Measurements from ENCODE around the gene SH3TC2.

SH3TC2 gene

GRCh38 chr5:149060325-149060724 is 2.5 kb downstream of the SH3TC2 start:
- no peak for TF ChIP-seq CTCF (IDR thresholded peaks at IDR 0.05)

DNA sequence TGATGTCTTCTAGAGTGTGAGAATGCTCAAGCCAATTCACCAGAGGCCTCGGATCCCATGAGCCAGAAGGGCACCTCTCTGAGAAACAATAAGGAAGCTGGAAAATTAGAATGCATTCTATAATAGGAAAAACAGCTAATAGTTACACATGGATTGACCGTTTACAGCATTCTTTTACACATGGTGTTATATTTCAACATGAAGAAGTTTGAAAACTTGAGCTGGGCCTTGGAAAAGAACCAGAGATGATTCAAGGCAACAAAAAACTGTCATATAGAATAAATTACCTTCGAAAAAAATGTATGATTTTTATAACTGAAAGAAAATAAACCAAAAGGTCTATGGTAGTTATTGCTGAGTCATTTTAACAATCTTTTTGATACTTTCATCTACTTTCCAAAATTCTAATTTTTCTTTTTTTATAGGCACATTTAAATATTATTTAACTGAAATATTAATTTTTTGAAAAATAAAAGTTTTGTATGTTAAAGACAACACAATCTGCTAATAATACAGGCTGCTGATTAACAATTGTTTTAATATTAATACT is 6.2 kb downstream of the SH3TC2 start:
- no peak for TF ChIP-seq CTCF (IDR thresholded peaks at IDR 0.05)

DNA sequence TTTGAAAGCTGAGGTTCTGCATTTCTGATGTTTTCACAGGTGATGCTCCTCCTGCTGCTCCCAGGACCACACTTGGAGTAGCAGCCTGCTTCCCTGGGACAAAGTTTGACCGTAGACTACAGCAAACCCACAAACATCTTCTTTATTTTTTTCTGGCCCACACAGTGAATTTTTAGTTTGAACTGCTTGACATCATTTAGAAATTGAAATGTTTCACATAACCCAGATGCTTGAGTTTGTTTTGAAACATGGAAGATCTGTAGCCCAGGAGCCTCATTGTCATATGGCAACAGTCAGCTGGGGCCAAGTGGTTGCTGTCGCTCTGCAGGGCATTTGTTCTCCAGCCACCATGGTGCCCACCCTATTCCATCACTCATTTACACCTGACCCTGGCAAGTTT is 8.4 kb downstream of the SH3TC2 start:
- TF ChIP-seq CTCF (IDR thresholded peaks at IDR 0.05) = no peak

GRCh38 chr5:149053072-149053695 is 9.7 kb downstream of the SH3TC2 start:
- TF ChIP-seq CTCF (IDR thresholded peaks at IDR 0.05) = no peak

DNA sequence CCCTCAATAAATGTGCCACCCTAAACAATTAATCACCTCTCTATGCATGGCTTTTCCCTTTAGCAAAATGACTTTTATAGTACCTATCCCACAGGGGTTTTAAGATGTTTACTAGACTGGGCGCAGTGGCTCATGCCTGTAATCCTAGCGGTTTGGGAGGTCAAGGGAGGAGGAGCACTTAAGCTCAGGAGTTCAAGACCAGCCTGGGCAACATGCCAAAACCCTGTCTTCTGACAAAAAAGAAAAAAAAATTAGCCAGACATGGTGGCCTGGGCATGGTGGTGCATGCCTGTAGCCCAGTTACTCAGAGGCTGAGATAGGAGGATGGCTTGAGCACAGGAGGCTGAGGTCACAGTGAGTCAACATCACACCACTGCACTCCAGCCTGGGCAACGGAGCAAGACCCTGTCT is 13.5 kb downstream of the SH3TC2 start:
- TF ChIP-seq CTCF (IDR thresholded peaks at IDR 0.05) = no peak

- TF ChIP-seq CTCF (IDR thresholded peaks at IDR 0.05) = no peak
Measured at GRCh38 chr5:149048811-149049210, 14.1 kb downstream of the SH3TC2 start.

DNA sequence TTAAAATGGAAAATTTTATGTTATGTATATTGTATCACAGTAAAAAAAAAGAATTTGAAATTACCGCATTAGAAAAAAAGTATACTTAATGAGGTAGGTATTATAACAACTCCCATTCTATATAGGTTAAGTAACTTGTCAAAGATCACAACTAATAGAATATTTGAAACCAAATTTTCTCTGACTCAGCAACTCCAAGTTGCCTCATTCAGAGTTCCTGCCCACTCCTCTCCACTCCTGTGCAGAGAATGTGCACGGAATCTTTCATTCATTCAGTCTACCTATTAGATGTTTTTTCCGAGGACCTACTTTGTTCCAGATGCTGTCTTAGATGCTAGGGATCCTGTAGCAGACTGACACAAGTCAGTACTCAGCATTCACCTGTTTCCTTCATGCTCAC is 15.4 kb downstream of the SH3TC2 start:
- TF ChIP-seq CTCF (IDR thresholded peaks at IDR 0.05) = no peak
